Activated CD4-positive, alpha-beta T cell treated with anti-CD3 and anti-CD28 coated beads for 36 hours (primary cell): ENCODE measurements around the gene IL20RB. TPM values are rescaled to one million over a fixed set of nuclear protein-coding genes. Genes with fewer than 3 reads are reported as not detected.
"Not testable (repeated sequence)": the region's sequence is repeated elsewhere in the genome, so short reads cannot be mapped to it uniquely, and the experiment has no call there.

ENCODE experiments used
- ATAC-seq: fragments of 200-7000 bp; cut with Tn5 transposase; one replicate; pipeline ENCODE4 v1.10.0; 2021; ENCODE audit warnings: mild to moderate bottlenecking, moderate library complexity
- CTCF ChIA-PET: fragments of 350-600 bp; sonication (Branson Sonifier 250); formaldehyde crosslinking; loops from one replicate; lab custom pipeline; 2021; ENCODE audit warnings: antibody characterized with exemption; lab: Charles Lee
- POLR2A ChIA-PET: fragments of 350-600 bp; sonication (Branson Sonifier 250); formaldehyde crosslinking; loops from one replicate; lab custom pipeline; 2021; ENCODE audit warnings: antibody characterized with exemption, inconsistent platforms; lab: Charles Lee
- DNase-seq: peaks from one replicate; pipeline ENCODE4 v3.0.0-alpha.2; 2020
- H3K27ac Mint-ChIP-seq: one replicate; pipeline ENCODE4 v1.8.0; 2021; ENCODE audit warnings: mixed read lengths
- H3K27me3 Mint-ChIP-seq: one replicate; pipeline ENCODE4 v1.8.0; 2021; ENCODE audit warnings: mixed read lengths
- H3K36me3 Mint-ChIP-seq: one replicate; pipeline ENCODE4 v1.8.0; 2021; ENCODE audit warnings: low read depth, mixed read lengths
- H3K4me1 Mint-ChIP-seq: one replicate; pipeline ENCODE4 v1.8.0; 2021; ENCODE audit warnings: mixed read lengths
- H3K4me3 Mint-ChIP-seq: one replicate; pipeline ENCODE4 v1.8.0; 2021; ENCODE audit warnings: mild to moderate bottlenecking, moderate library complexity, mixed read lengths
- H3K9me3 Mint-ChIP-seq: one replicate; pipeline ENCODE4 v1.8.0; 2021; ENCODE audit warnings: low read depth, mixed read lengths
- intact Hi-C, 2 experiments: fragments of 100-400 bp; cut with DNase I in 1 of 2; cut with micrococcal nuclease in 1 of 2; formaldehyde crosslinking; loops; one replicate each; pipeline versions ENCODE4 v1.14.2 to v1.15.1; 2022 to 2024; cut with DNase I, micrococcal nuclease
- total RNA-seq, 2 experiments: library from RNA; stranded (reverse); gene quantifications; one replicate each; pipeline ENCODE4 v1.2.3, GENCODE V29; 2021

IL20RB gene
- total RNA-seq, 2 experiments from 2014 or later, result 0.93 to 1.1 TPM

GRCh38 chr3:137011153-137011552 is 53.4 kb downstream of the IL20RB start:
- ATAC-seq, result no peak
- POLR2A ChIA-PET, result no interaction called here
- CTCF ChIA-PET, result interaction anchor here (1.1 to 1.3 kb wide), 3 partner anchors 10 to 259 kb away, joined by 3 to 6 read pairs (median 3); partner anchors contain the start of gene STAG1

GRCh38 chr3:137012097-137012501 is 54.3 kb downstream of the IL20RB start:
- peaks cover 9% of the 10 kb centered on the region for H3K4me1 Mint-ChIP-seq
- POLR2A ChIA-PET, result no interaction called here
- intact Hi-C loops, result loop anchor here (5.0 to 10.0 kb wide), 2 partner anchors 707 to 760 kb away; partner anchors contain the start of gene PCCB (in 1 of the 2)

More at GRCh38 chr3:137011153-137011552, 53.4 kb downstream of the IL20RB start:
- intact Hi-C loops, result loop anchor here (5.0 to 10.0 kb wide), 2 partner anchors 706 to 759 kb away; partner anchors contain the start of gene PCCB (in 1 of the 2)
- H3K27me3 Mint-ChIP-seq, result no peaks in the 10 kb centered on the region
- no peak overlapping the region for H3K4me3 Mint-ChIP-seq
- H3K36me3 Mint-ChIP-seq, result no peaks in the 10 kb centered on the region
- H3K27ac Mint-ChIP-seq, result no peak overlapping the region
- no peaks in the 10 kb centered on the region for H3K9me3 Mint-ChIP-seq
- DNase-seq, result no peak
- H3K4me1 Mint-ChIP-seq, result peaks cover 9% of the 10 kb centered on the region

GRCh38 chr3:137013951-137014688 is 56.3 kb downstream of the IL20RB start:
- CTCF ChIA-PET, result interaction anchor here (0.5 to 3.8 kb wide), 62 partner anchors 9 to 1830 kb away, joined by 3 to 45 read pairs (median 4); partner anchors contain the start of genes NCK1, PCCB and STAG1
- ATAC-seq, result peak; percentile 89
- DNase-seq, result peak; percentile 90
- H3K4me1 Mint-ChIP-seq, result peaks cover 7% of the 10 kb centered on the region
- H3K27ac Mint-ChIP-seq, result peak overlapping the region; percentile 57
- POLR2A ChIA-PET, result interaction anchor here (0.5 to 1.3 kb wide), 4 partner anchors 232 to 265 kb away, joined by 3 to 11 read pairs (median 4); partner anchors contain the start of gene STAG1
- H3K27me3 Mint-ChIP-seq, result no peaks in the 10 kb centered on the region
- H3K9me3 Mint-ChIP-seq, result no peaks in the 10 kb centered on the region
- intact Hi-C loops, result loop anchor here (1.0 to 10.0 kb wide), 11 partner anchors 151 to 939 kb away; partner anchors contain the start of genes NCK1 (in 2 of the 2), PCCB (in 1 of the 2) and STAG1 (in 1 of the 2)
- no peaks in the 10 kb centered on the region for H3K36me3 Mint-ChIP-seq
- H3K4me3 Mint-ChIP-seq, result peak overlapping the region; percentile 67

More at GRCh38 chr3:137012097-137012501, 54.3 kb downstream of the IL20RB start:
- CTCF ChIA-PET, result interaction anchor here (0.6 to 1.3 kb wide), 5 partner anchors 9 to 636 kb away, joined by 3 to 6 read pairs (median 3); partner anchors contain the start of gene STAG1
- DNase-seq (no peak), ATAC-seq (no peak)
- no peaks in the 10 kb centered on the region for H3K36me3 Mint-ChIP-seq
- no peaks in the 10 kb centered on the region for H3K27me3 Mint-ChIP-seq
- H3K27ac Mint-ChIP-seq, result no peak overlapping the region
- no peaks in the 10 kb centered on the region for H3K9me3 Mint-ChIP-seq
- H3K4me3 Mint-ChIP-seq, result no peak overlapping the region

GRCh38 chr3:137017316-137017715 is 59.5 kb downstream of the IL20RB start:
- CTCF ChIA-PET, DNase-seq, H3K9me3 Mint-ChIP-seq, H3K4me3 Mint-ChIP-seq, H3K4me1 Mint-ChIP-seq, H3K36me3 Mint-ChIP-seq, H3K27me3 Mint-ChIP-seq, ATAC-seq, H3K27ac Mint-ChIP-seq: not testable (repeated sequence)
- intact Hi-C loops, result loop anchor here in 1 of 2 experiments (10.0 kb wide), 1 partner anchor 713 kb away; no protein-coding TSS in a partner anchor
- POLR2A ChIA-PET, result interaction anchor here (0.7 kb wide), 1 partner anchor 408 kb away, joined by 3 read pairs; no protein-coding TSS in a partner anchor

- Mint-ChIP-seq H3K4me3 (no peak overlapping the region), H3K36me3 (no peaks in the 10 kb centered on the region), H3K9me3 (no peaks in the 10 kb centered on the region), H3K27ac (no peak overlapping the region), H3K27me3 (no peaks in the 10 kb centered on the region), H3K4me1 (no peaks in the 10 kb centered on the region)
- DNase-seq (no peak), ATAC-seq (no peak)
- ChIA-PET POLR2A (interaction anchor here (0.6 to 0.7 kb wide), 3 partner anchors 22 to 274 kb away, joined by 3 to 6 read pairs (median 5); no protein-coding TSS in a partner anchor), CTCF (interaction anchor here (0.6 to 1.5 kb wide), 4 partner anchors 12 to 978 kb away, joined by 3 to 5 read pairs (median 3); no protein-coding TSS in a partner anchor)
- intact Hi-C loops, result no loop called here
These were observed 62.5 kb downstream of the IL20RB start for GRCh38 chr3:137020315-137020714.

- no peak overlapping the region for H3K4me3 Mint-ChIP-seq
- H3K9me3 Mint-ChIP-seq, result no peaks in the 10 kb centered on the region
- no peak overlapping the region for H3K27ac Mint-ChIP-seq
- ChIA-PET CTCF (interaction anchor here (0.6 to 1.5 kb wide), 5 partner anchors 9 to 978 kb away, joined by 3 to 5 read pairs (median 3); no protein-coding TSS in a partner anchor), POLR2A (interaction anchor here (0.6 kb wide), 1 partner anchor 38 kb away, joined by 3 read pairs; no protein-coding TSS in a partner anchor)
- intact Hi-C loops, result no loop called here
- no peaks in the 10 kb centered on the region for H3K27me3 Mint-ChIP-seq
- ATAC-seq, result no peak
- no peak for DNase-seq
- no peaks in the 10 kb centered on the region for H3K36me3 Mint-ChIP-seq
- H3K4me1 Mint-ChIP-seq, result no peaks in the 10 kb centered on the region
These were observed 63.1 kb downstream of the IL20RB start for GRCh38 chr3:137020888-137021287.

- Mint-ChIP-seq H3K36me3 (no peaks in the 10 kb centered on the region), H3K4me1 (no peaks in the 10 kb centered on the region), H3K27ac (no peak overlapping the region), H3K4me3 (no peak overlapping the region), H3K27me3 (no peaks in the 10 kb centered on the region), H3K9me3 (no peaks in the 10 kb centered on the region)
- no peak for ATAC-seq
- ChIA-PET CTCF (no interaction called here), POLR2A (no interaction called here)
- intact Hi-C loops, result no loop called here
- DNase-seq, result no peak
These were observed 66.6 kb downstream of the IL20RB start for GRCh38 chr3:137024348-137024747.

- no peak for DNase-seq
- no peak for ATAC-seq
- ChIA-PET POLR2A (no interaction called here), CTCF (interaction anchor here (1.7 kb wide), 1 partner anchor 13 kb away, joined by 7 read pairs; no protein-coding TSS in a partner anchor)
- no peaks in the 10 kb centered on the region for H3K4me1 Mint-ChIP-seq
- no peak overlapping the region for H3K27ac Mint-ChIP-seq
- peaks cover 7% of the 10 kb centered on the region for H3K27me3 Mint-ChIP-seq
- intact Hi-C loops, result no loop called here
- H3K36me3 Mint-ChIP-seq, result no peaks in the 10 kb centered on the region
- no peaks in the 10 kb centered on the region for H3K9me3 Mint-ChIP-seq
- H3K4me3 Mint-ChIP-seq, result no peak overlapping the region
These were observed 68.9 kb downstream of the IL20RB start for GRCh38 chr3:137026701-137027100.

GRCh38 chr3:137032465-137033120 is 74.8 kb downstream of the IL20RB start:
- no peak overlapping the region for H3K27ac Mint-ChIP-seq
- peak overlapping the region; percentile 54 for H3K4me3 Mint-ChIP-seq
- ChIA-PET CTCF (interaction anchor here (0.5 to 3.0 kb wide), 35 partner anchors 9 to 972 kb away, joined by 3 to 22 read pairs (median 4); partner anchors contain the start of gene STAG1), POLR2A (interaction anchor here (0.7 kb wide), 1 partner anchor 672 kb away, joined by 4 read pairs; no protein-coding TSS in a partner anchor)
- DNase-seq, result peak; percentile 92
- H3K9me3 Mint-ChIP-seq, result no peaks in the 10 kb centered on the region
- peaks cover 22% of the 10 kb centered on the region for H3K27me3 Mint-ChIP-seq
- peak; percentile 93 for ATAC-seq
- H3K4me1 Mint-ChIP-seq, result peaks cover 7% of the 10 kb centered on the region
- no peaks in the 10 kb centered on the region for H3K36me3 Mint-ChIP-seq
- intact Hi-C loops, result loop anchor here (1.0 to 5.0 kb wide), 6 partner anchors 70 to 957 kb away; no protein-coding TSS in a partner anchor

GRCh38 chr3:137035631-137036030 is 77.8 kb downstream of the IL20RB start:
- intact Hi-C loops, result no loop called here
- Mint-ChIP-seq H3K36me3 (no peaks in the 10 kb centered on the region), H3K27me3 (peaks cover 18% of the 10 kb centered on the region), H3K9me3 (no peaks in the 10 kb centered on the region), H3K27ac (no peak overlapping the region), H3K4me1 (peaks cover 7% of the 10 kb centered on the region), H3K4me3 (no peak overlapping the region)
- ChIA-PET POLR2A (interaction anchor here (0.7 kb wide), 1 partner anchor 1878 kb away, joined by 3 read pairs; no protein-coding TSS in a partner anchor), CTCF (interaction anchor here (0.7 kb wide), 1 partner anchor 234 kb away, joined by 3 read pairs; no protein-coding TSS in a partner anchor)
- ATAC-seq (no peak), DNase-seq (peak; percentile 29)
